HuH-7.5 (cell line): ENCODE measurements around the gene CTU2.

Experiments used
- DNase-seq: peaks from one replicate; pipeline ENCODE4 v3.0.0; 2011; ENCODE audit warnings: low spot score

The CTU2 gene

DNA sequence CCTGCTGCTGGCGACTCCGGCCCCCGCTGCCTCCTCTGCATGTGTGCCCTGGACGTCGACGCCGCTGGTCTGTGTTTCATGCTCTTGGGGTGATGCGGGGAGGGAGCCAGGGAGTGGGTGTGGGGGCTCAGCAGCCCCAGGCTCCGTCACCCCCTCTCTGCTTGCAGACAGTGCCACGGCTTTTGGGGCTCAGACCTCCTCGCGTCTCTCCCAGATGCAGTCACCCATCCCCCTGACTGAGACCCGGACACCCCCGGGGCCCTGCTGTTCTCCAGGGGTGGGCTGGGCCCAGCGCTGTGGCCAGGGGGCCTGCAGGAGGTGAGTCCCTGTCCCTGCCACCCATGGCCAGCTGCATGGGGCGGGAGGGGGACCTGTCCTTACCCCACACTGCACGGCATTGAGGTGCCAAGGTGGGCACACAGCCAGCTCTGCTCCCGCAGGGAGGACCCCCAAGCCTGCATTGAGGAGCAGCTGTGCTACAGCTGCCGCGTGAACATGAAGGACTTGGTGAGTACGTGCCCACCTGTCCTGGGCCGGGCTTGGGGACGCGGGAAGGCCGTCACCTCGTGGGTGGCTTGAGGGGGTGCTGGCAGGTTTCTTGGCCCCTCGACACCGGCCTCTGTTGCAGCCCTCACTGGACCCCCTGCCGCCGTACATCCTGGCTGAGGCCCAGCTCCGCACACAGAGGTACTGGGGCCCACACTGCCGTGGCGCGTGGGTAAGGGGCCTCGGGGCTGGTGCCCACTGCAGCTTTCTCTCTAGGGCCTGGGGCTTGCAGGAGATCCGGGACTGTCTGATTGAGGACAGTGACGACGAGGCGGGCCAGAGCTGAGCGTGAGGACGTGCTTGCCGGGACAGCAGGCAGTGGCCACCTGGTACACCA, 8.4 kb downstream of the CTU2 start:
- DNase-seq: no peak

- DNase-seq: no peak
Measured at GRCh38 chr16:88715312-88716190, 9.2 kb downstream of the CTU2 start.

DNA sequence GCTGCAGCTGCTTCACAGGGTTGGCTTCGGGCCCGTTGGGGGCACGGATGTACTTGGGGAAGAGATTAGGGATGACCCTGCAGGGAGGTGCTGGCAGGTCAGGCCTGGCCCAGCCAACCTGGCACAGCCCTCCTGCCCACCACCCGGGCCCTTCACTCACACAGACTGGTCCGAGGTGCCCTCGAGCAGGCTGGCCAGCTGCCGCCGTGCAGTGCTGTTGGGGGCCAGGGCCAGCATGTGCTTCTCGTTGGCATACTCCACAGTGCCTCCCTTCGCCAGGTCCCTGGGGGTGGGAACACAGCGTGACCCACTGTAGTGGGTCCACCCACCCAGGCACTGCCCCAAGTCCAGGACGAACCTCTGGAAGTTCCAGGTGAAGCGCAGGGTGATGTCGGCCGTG, 9.9 kb downstream of the CTU2 start:
- DNase-seq: no peak

DNA sequence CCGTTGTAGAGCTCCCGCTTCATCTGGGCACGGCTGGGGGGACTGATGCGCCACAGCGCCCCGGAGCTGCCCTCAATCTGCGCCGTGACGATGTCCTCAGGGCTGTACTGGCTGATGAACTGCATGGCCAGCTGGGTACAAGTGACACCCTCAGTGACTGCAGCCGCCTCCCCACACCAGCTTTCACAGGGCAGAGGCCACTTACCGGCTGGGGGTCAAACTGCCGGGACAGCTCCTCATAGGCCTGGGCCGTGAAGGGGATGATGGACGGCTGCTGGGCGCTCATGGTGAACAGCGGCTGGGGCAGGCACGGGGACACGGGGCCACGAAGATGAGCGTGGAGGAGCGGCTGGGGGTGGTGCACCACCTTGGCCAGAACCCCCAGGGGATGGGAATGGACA, 10.3 kb downstream of the CTU2 start:
- DNase-seq: no peak

DNA sequence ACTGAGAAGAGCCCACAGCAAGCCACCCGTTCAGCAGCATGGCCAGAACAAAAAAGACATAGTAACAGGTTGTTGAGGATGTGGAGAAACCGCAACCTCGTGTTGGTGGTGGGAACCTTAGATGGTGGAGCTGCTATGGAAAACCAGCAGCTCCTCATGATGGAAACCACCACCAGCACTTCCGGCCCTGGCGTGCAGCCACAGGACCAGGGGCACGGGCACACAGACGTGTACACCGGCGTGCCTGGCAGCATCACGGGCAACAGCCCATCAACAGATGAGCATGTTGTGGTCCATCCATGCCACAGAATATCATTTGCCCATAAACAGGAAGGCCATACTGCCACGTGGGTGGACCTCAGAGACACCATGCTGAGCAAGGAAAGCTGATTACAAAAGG, 11.9 kb downstream of the CTU2 start:
- DNase-seq: no peak

- no peak for DNase-seq
Measured at GRCh38 chr16:88719267-88719932, 13.1 kb downstream of the CTU2 start.

- no peak for DNase-seq
Measured at GRCh38 chr16:88719933-88720296, 13.6 kb downstream of the CTU2 start.

- DNase-seq: no peak
Measured at GRCh38 chr16:88720396-88720970, 14.2 kb downstream of the CTU2 start.

GRCh38 chr16:88721236-88721635, 14.9 kb downstream of the CTU2 start:
- DNase-seq: no peak

- DNase-seq: no peak
Measured at GRCh38 chr16:88721815-88722755, 15.8 kb downstream of the CTU2 start.

- DNase-seq: no peak
Measured at GRCh38 chr16:88722784-88723506, 16.6 kb downstream of the CTU2 start.

DNA sequence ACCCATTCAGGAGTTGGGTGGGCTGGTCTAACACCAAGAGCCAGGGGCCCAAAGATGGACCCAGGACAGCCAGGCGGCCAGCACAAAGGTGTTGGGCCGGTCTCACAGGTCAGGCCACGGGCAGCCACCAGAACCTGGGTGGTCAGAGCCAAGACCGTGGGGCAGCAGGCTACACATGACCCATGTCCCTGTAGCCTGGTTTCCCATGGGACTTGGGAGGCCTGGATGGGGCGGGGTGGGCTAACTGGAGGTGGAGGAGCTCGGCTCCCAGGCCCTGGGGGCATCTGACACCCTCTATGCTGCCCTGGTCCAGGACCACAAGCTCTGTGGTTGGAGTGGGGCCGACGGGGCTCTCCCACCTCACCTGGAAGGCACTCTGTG, 17.2 kb downstream of the CTU2 start:
- no peak for DNase-seq

DNA sequence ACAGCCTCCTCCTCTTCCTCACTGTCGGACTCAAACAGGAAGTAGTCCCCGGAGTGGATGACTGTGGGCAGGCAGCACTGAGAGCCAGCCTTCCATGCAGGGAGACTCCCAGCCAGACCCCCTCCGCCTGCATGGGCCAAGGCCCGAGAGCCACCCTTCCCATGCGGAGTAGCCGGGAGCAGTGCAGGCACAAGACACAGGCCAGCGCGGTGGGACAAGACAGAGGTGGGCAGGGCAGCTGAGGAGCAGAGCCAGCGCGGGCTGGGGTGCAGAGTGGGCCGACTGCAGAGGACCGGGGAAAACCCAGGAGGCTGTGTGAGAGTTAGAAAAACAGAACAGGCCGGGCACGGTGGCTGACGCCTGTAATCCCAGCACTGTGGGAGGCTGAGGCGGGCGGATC, 17.6 kb downstream of the CTU2 start:
- DNase-seq: no peak

DNA sequence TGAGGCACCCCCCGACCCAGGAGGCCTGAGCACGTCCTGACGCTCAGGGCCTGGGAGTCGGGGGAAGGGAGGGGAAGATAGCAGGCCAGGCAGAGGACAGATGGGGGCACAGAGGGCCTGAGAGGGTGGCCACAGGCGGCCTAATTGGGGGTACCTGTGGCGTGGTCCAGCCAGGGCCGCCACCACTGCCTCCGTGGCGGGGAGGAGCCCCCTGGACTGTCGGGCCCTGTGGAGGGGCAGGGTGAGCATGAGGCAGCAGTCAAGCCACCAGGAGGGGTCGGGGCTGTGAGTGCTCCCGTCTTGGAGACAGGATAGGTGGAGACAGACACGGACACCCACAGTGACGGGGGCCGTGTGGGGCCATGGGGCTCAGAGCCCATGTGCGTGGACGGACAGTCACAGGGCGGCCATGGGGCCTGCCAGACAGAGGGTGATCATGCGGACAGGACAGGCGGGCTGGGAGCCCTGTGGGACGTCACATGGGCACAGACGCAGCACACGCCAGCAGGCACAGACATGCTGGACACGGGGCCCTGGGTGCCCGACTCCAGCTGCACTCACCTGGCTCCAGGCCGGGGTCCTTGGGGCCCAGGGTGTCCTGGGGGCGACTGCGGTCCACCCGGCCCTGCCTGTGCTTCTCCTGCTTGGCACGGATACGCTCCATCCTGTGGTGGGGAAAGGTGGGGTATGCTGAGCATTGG, 18.7 kb downstream of the CTU2 start:
- no peak for DNase-seq

GRCh38 chr16:88725609-88726407, 19.5 kb downstream of the CTU2 start:
- DNase-seq: no peak

- DNase-seq: no peak
Measured at GRCh38 chr16:88726408-88726749, 20.1 kb downstream of the CTU2 start.

- DNase-seq: no peak
Measured at GRCh38 chr16:88726981-88727380, 20.7 kb downstream of the CTU2 start.

DNA sequence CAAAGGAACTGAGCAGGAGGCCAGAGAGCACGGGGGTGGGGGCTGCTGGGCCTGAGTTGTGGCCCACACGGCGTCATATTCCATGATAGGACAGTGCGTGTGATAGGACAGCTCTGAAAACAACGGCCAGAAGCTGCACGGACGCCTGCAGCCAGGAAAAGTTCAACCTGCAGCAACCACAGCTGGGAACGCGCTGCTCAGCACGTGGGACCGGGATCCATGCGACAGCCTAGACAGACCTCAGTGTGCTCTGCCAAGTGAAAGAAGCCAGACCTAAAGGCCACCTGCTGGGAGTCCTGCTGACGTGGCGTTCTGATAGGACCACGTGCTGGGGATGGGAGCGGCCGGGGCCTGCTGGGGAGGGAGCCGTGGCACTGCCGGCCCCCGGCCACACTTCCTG, 21.6 kb downstream of the CTU2 start:
- DNase-seq: no peak
